ENCODE measurements around the gene STK10. TPM values are rescaled to one million over a fixed set of nuclear protein-coding genes. Genes with fewer than 3 reads are reported as not detected.

Gene STK10
- total RNA-seq, 1 experiment from 2014 or later: 22.9 TPM

GRCh38 chr5:172106511-172107356 lies 81.3 kb downstream of the STK10 start:
- Histone ChIP-seq H3K79me2 (ENCODE audit: insufficient read depth, low read length) (no peaks in the 10 kb centered on the region), H3K9me2 (ENCODE audit: insufficient read depth) (no peaks in the 10 kb centered on the region), H3K27ac (ENCODE audit: low read depth, low read length) (no peak overlapping the region), H3K9me3 (ENCODE audit: control insufficient read depth in 1 of 2, insufficient read depth in 1 of 2, low read depth in 1 of 2, low read length in 2 of 2) (no peaks in the 10 kb centered on the region), H3K36me3 (ENCODE audit: control insufficient read depth in 1 of 2, insufficient read depth in 2 of 2, low read length in 2 of 2) (no peaks in the 10 kb centered on the region; a peak in 1 of 4 replicates), H3K27me3 (ENCODE audit: insufficient read depth, low read length) (no peaks in the 10 kb centered on the region), H2AFZ (ENCODE audit: low read depth, low read length, poor library complexity, severe bottlenecking) (no peak overlapping the region), H3K4me3 (replicated peaks in 1 of 2; ENCODE audit: low read depth in 1 of 2, low read length in 2 of 2) (peak overlapping the region in 1 of 2 experiments; percentile 14; a peak in 1 of 4 replicates), H3K4me1 (ENCODE audit: control insufficient read depth in 1 of 2, insufficient read depth in 2 of 2, low read length in 2 of 2) (peaks cover 17 to 45% of the 10 kb centered on the region in 2 experiments), H3K4me2 (ENCODE audit: low read length) (peak overlapping the region; percentile 69), H4K20me1 (ENCODE audit: insufficient read depth) (no peaks in the 10 kb centered on the region), H3K9ac (ENCODE audit: low read length) (peak overlapping the region; percentile 41)
- no TSS peak for BruUV-seq (replicated peaks)
- ChIA-PET RAD21 (ENCODE audit: low non-redundant PET in 1 of 2, low total read pairs in 2 of 2, uncharacterized antibody in 2 of 2, unreplicated experiment in 2 of 2) (no interaction called here), POLR2A (no interaction called here), CTCF (interaction anchor here (1.4 to 1.5 kb wide), 2 partner anchors 83 to 187 kb away, joined by 4 to 5 read pairs; no protein-coding TSS in a partner anchor)
- TF ChIP-seq RAD21 (IDR thresholded peaks at IDR 0.05; ENCODE audit: low read depth) (peak; percentile 80), CBX3 (IDR thresholded peaks at IDR 0.05; ENCODE audit: low read depth) (no peak), ATF3 (IDR thresholded peaks at IDR 0.05) (no peak), MAX (IDR thresholded peaks at IDR 0.05) (no peak), EZH2phosphoT487 (IDR thresholded peaks at IDR 0.05; ENCODE audit: borderline replicate concordance) (no peak), CTCF (IDR thresholded peaks at IDR 0.05 in 2 of 3, conservative IDR thresholded peaks at IDR 0.05 in 1 of 3; ENCODE audit: borderline replicate concordance in 1 of 3, insufficient read depth in 1 of 3, low read depth in 2 of 3, low read length in 2 of 3) (peak; percentile 86 to 95 (median 93)), EZH2 (IDR thresholded peaks at IDR 0.05) (no peak)
- ATAC-seq: peak; percentile 50
- intact Hi-C loops (cut with micrococcal nuclease): loop anchor here (1.0 to 2.0 kb wide), 2 partner anchors 82 to 186 kb away; partner anchors contain the start of gene STK10
- no peak for DNase-seq (ENCODE audit: low read depth, low spot score)
